ENCODE results near the gene ARRB2. TPM values are rescaled to one million over a fixed set of nuclear protein-coding genes. Genes with fewer than 3 reads are reported as not detected.

Gene ARRB2
- total and polyA plus RNA-seq, 2 of the 13 experiments (the other 11 are each of a cell fraction or from before 2014, with no cell fraction given) = 21.5 to 49.2 TPM

DNA sequence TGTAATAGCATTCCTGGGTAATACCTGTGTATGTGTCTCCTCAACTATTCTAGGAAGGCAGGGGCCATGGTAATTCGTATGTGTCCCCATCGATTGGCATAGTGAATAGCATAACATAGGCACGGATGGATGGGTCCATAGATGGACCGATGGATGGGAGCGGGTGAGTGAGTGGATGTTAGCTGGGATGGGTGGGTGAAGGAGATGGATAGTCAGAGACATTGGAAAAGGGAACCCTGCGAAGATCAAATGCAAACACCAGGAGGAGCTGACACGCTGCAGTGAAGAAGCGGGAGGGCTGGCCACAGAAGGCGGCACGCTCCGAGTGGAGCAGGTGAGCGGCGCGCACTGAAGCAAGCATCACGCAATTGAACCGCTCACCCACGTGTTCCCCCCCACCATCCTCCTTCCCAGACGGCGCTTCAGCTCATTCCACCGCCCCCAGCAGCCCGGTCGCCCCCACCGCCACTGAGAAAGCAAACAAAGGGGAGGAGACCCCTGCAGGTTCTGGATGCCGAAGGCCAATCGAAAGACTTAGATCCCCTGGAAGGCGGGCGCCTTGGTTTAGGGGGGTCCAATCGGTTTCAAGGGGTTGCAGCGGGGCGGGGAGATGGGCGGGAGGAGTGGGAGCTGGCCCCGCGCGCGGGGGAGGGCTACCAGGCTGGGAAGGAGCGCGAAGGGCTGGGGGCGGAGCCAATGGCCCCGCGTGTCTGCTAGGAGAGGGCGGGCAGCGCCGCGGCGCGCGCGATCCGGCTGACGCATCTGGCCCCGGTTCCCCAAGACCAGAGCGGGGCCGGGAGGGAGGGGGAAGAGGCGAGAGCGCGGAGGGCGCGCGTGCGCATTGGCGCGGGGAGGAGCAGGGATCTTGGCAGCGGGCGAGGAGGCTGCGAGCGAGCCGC, at the start of gene ARRB2 (continued):
- TF ChIP-seq, protein P1, sequence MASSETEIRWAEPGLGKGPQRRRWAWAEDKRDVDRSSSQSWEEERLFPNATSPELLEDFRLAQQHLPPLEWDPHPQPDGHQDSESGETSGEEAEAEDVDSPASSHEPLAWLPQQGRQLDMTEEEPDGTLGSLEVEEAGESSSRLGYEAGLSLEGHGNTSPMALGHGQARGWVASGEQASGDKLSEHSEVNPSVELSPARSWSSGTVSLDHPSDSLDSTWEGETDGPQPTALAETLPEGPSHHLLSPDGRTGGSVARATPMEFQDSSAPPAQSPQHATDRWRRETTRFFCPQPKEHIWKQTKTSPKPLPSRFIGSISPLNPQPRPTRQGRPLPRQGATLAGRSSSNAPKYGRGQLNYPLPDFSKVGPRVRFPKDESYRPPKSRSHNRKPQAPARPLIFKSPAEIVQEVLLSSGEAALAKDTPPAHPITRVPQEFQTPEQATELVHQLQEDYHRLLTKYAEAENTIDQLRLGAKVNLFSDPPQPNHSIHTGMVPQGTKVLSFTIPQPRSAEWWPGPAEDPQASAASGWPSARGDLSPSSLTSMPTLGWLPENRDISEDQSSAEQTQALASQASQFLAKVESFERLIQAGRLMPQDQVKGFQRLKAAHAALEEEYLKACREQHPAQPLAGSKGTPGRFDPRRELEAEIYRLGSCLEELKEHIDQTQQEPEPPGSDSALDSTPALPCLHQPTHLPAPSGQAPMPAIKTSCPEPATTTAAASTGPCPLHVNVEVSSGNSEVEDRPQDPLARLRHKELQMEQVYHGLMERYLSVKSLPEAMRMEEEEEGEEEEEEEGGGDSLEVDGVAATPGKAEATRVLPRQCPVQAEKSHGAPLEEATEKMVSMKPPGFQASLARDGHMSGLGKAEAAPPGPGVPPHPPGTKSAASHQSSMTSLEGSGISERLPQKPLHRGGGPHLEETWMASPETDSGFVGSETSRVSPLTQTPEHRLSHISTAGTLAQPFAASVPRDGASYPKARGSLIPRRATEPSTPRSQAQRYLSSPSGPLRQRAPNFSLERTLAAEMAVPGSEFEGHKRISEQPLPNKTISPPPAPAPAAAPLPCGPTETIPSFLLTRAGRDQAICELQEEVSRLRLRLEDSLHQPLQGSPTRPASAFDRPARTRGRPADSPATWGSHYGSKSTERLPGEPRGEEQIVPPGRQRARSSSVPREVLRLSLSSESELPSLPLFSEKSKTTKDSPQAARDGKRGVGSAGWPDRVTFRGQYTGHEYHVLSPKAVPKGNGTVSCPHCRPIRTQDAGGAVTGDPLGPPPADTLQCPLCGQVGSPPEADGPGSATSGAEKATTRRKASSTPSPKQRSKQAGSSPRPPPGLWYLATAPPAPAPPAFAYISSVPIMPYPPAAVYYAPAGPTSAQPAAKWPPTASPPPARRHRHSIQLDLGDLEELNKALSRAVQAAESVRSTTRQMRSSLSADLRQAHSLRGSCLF (CRISPR knock-in tag; IDR thresholded peaks at IDR 0.05; ENCODE audit: borderline replicate concordance) = no peak
- no peak for TF ChIP-seq ELF1 (CRISPR knock-in tag; IDR thresholded peaks at IDR 0.05)
- TF ChIP-seq, protein P2, sequence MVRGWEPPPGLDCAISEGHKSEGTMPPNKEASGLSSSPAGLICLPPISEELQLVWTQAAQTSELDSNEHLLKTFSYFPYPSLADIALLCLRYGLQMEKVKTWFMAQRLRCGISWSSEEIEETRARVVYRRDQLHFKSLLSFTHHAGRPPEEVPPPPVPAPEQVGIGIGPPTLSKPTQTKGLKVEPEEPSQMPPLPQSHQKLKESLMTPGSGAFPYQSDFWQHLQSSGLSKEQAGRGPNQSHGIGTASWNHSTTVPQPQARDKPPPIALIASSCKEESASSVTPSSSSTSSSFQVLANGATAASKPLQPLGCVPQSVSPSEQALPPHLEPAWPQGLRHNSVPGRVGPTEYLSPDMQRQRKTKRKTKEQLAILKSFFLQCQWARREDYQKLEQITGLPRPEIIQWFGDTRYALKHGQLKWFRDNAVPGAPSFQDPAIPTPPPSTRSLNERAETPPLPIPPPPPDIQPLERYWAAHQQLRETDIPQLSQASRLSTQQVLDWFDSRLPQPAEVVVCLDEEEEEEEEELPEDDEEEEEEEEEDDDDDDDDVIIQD (CRISPR knock-in tag; IDR thresholded peaks at IDR 0.05; ENCODE audit: low read depth) = no peak; the same call in 1 of the 2 replicates
- TF ChIP-seq ZNF34 (CRISPR knock-in tag; IDR thresholded peaks at IDR 0.05; ENCODE audit: borderline replicate concordance) = no peak
- no peak for TF ChIP-seq NR3C1 (CRISPR knock-in tag; IDR thresholded peaks at IDR 0.05)
- no peak for TF ChIP-seq AKAP8 (CRISPR knock-in tag; IDR thresholded peaks at IDR 0.05)
- TF ChIP-seq ZSCAN5A (CRISPR knock-in tag; IDR thresholded peaks at IDR 0.05; ENCODE audit: borderline replicate concordance) = no peak
- no peak for TF ChIP-seq PRDM4 (CRISPR knock-in tag; IDR thresholded peaks at IDR 0.05; ENCODE audit: borderline replicate concordance)
- TF ChIP-seq GATA4 (IDR thresholded peaks at IDR 0.05; ENCODE audit: borderline replicate concordance, low read depth) = no peak
- TF ChIP-seq HMG20B (CRISPR knock-in tag; conservative IDR thresholded peaks at IDR 0.05) = no peak
- TF ChIP-seq ARHGAP35 (CRISPR knock-in tag; IDR thresholded peaks at IDR 0.05; ENCODE audit: borderline replicate concordance) = no peak
- no peak for TF ChIP-seq HOXA9 (CRISPR knock-in tag; IDR thresholded peaks at IDR 0.05; ENCODE audit: borderline replicate concordance)
- TF ChIP-seq RARG (CRISPR knock-in tag; IDR thresholded peaks at IDR 0.05; ENCODE audit: low read depth) = no peak
- no peak; the same call in 1 of the 2 replicates for TF ChIP-seq TAF1 (CRISPR knock-in tag; IDR thresholded peaks at IDR 0.05)
- no peak for TF ChIP-seq TOPORS (CRISPR knock-in tag; IDR thresholded peaks at IDR 0.05)
- TF ChIP-seq ZNF18 (CRISPR knock-in tag; IDR thresholded peaks at IDR 0.05; ENCODE audit: insufficient replicate concordance) = no peak

Measured in HepG2 (cell line).